ENCODE measurements around the gene ZFR2.

GRCh38 chr19:3790941-3791340 lies 77.9 kb downstream of the ZFR2 start:
- TF ChIP-seq CTCF (IDR thresholded peaks at IDR 0.05) = no peak
- no peak for TF ChIP-seq POLR2A (IDR thresholded peaks at IDR 0.05)
